SK-N-SH treated with all-trans-retinoic acid at 6 μM for 48 hours (cell line): ENCODE results near the gene WARS2.

Experiments
- ARNTL ChIP-seq: fragments of 450-650 bp; formaldehyde crosslinking; IDR thresholded peaks from 2 replicates; pipeline ENCODE4 v1.5.0; 2020; ENCODE audit warnings: low read depth, mild to moderate bottlenecking, moderate library complexity, borderline replicate concordance
- ESRRG ChIP-seq: fragments of 250-450 bp; sonication (Bioruptor Pico); IDR thresholded peaks from 2 replicates; pipeline ENCODE4 v1.6.1; 2021; ENCODE audit warnings: mild to moderate bottlenecking
- GLIS3 ChIP-seq: fragments of 250-450 bp; sonication (Bioruptor Pico); IDR thresholded peaks from 2 replicates; pipeline ENCODE4 v1.5.0; 2020; ENCODE audit warnings: mild to moderate bottlenecking, moderate library complexity
- PPARA ChIP-seq: fragments of 250-450 bp; sonication (Bioruptor Pico); IDR thresholded peaks from 2 replicates; pipeline ENCODE4 v1.5.0; 2020; ENCODE audit warnings: mild to moderate bottlenecking, borderline replicate concordance
- RARB ChIP-seq: fragments of 250-450 bp; sonication (Bioruptor Pico); IDR thresholded peaks from 2 replicates; pipeline ENCODE4 v1.8.0; 2021; ENCODE audit warnings: mild to moderate bottlenecking, moderate library complexity
- TCF4 ChIP-seq: fragments of 250-450 bp; sonication (Bioruptor Pico); IDR thresholded peaks from 2 replicates; pipeline ENCODE4 v1.8.0; 2021; ENCODE audit warnings: mild to moderate bottlenecking, moderate library complexity, borderline replicate concordance
- TOX ChIP-seq: fragments of 250-450 bp; sonication (Bioruptor Pico); IDR thresholded peaks from 2 replicates; pipeline ENCODE4 v1.8.0; 2021; ENCODE audit warnings: mild to moderate bottlenecking, moderate library complexity, borderline replicate concordance
- ZC3H10 ChIP-seq: fragments of 250-450 bp; sonication (Bioruptor Pico); IDR thresholded peaks from 2 replicates; pipeline ENCODE4 v1.5.1; 2021; ENCODE audit warnings: mild to moderate bottlenecking, moderate library complexity
- ZFP30 ChIP-seq: fragments of 450-650 bp; formaldehyde crosslinking; IDR thresholded peaks from 2 replicates; pipeline ENCODE4 v1.5.0; 2022; ENCODE audit warnings: mild to moderate bottlenecking, moderate library complexity
- ZNF565 ChIP-seq: fragments of 450-650 bp; formaldehyde crosslinking; conservative IDR thresholded peaks from 2 replicates; pipeline ENCODE4 v1.5.0; 2020; ENCODE audit warnings: low read depth, mild to moderate bottlenecking, moderate library complexity
- ZNF70 ChIP-seq: fragments of 450-650 bp; formaldehyde crosslinking; IDR thresholded peaks from 2 replicates; pipeline ENCODE4 v1.5.0; 2020; ENCODE audit warnings: mild to moderate bottlenecking, moderate library complexity
- ZNF8 ChIP-seq: fragments of 450-650 bp; formaldehyde crosslinking; IDR thresholded peaks from 2 replicates; pipeline ENCODE4 v1.5.0; 2020; ENCODE audit warnings: mild to moderate bottlenecking, moderate library complexity
- TF ChIP-seq, protein P1 (sequence below): fragments of 250-450 bp; sonication (Bioruptor Pico); IDR thresholded peaks from 2 replicates; pipeline ENCODE4 v1.8.0; 2020; ENCODE audit warnings: mild to moderate bottlenecking, moderate library complexity, borderline replicate concordance

DNA sequence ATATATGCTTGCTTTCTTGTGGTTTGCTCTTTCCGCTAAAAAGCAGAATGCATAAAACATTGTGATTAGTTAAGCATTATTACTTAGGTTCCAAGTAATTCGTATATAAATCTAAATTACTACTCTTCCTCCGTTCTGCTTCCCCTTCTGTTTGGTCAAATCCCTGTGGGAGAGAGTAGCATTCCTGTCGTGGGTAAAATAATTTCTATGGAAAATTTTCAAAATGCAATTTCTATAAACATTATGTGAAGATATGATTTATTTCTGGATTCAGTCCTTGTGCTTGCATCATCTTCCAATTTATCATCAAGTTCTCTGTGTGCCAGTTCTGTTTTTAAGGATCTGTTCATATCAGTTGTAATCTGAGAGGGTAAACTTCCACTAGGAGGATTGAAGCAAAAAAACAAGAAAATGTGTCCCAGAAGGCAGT is 7.2 kb upstream of the WARS2 start:
- TF ChIP-seq ZFP30 (CRISPR knock-in tag), result no peak
- no peak for TF ChIP-seq RARB
- TF ChIP-seq ZC3H10, result no peak
- no peak for TF ChIP-seq GLIS3
- no peak for TF ChIP-seq ARNTL (CRISPR knock-in tag)
- TF ChIP-seq ESRRG (CRISPR knock-in tag), result no peak
- TF ChIP-seq ZNF8 (CRISPR knock-in tag), result no peak
- TF ChIP-seq, protein P1, sequence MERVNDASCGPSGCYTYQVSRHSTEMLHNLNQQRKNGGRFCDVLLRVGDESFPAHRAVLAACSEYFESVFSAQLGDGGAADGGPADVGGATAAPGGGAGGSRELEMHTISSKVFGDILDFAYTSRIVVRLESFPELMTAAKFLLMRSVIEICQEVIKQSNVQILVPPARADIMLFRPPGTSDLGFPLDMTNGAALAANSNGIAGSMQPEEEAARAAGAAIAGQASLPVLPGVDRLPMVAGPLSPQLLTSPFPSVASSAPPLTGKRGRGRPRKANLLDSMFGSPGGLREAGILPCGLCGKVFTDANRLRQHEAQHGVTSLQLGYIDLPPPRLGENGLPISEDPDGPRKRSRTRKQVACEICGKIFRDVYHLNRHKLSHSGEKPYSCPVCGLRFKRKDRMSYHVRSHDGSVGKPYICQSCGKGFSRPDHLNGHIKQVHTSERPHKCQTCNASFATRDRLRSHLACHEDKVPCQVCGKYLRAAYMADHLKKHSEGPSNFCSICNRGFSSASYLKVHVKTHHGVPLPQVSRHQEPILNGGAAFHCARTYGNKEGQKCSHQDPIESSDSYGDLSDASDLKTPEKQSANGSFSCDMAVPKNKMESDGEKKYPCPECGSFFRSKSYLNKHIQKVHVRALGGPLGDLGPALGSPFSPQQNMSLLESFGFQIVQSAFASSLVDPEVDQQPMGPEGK (CRISPR knock-in tag), result no peak
- TF ChIP-seq ZNF565 (CRISPR knock-in tag), result no peak
- no peak for TF ChIP-seq TCF4 (CRISPR knock-in tag)
- no peak for TF ChIP-seq TOX
- no peak for TF ChIP-seq ZNF70 (CRISPR knock-in tag)
- no peak for TF ChIP-seq PPARA (CRISPR knock-in tag)
